Right lobe of liver (tissue), 6 donors: ENCODE measurements around the gene CUL1. TPM values are rescaled to one million over a fixed set of nuclear protein-coding genes. Genes with fewer than 3 reads are reported as not detected.

Experiments
- ATAC-seq, 4 donors: fragments of 200-7000 bp; cut with Tn5 transposase; one replicate each; pipeline ENCODE4 v1.9.1; 2020; ENCODE audit warnings: mild to moderate bottlenecking in 4 of 4, moderate library complexity in 4 of 4
- DNase-seq, 3 donors: peaks; one replicate each; pipeline ENCODE4 v3.0.0-alpha.2; 2020
- H3K27ac ChIP-seq, 3 donors: fragments of 200-600 bp; one replicate each; pipeline ENCODE4 v1.8.0; 2022
- H3K27me3 ChIP-seq, 2 donors: fragments of 200-600 bp; one replicate each; pipeline ENCODE4 v1.8.0; 2022
- H3K36me3 ChIP-seq, 4 donors: fragments of 200-600 bp; sonication (generic) in 1 of 4; one replicate each; pipeline versions ENCODE4 v1.5.1 to v1.8.0; 2017 to 2022; ENCODE audit warnings: control low read depth in 1 of 4
- H3K4me1 ChIP-seq, 4 donors: fragments of 200-600 bp; sonication (generic) in 1 of 4; one replicate each; pipeline versions ENCODE4 v1.5.1 to v1.8.0; 2017 to 2022; ENCODE audit warnings: control low read depth in 1 of 4
- H3K4me3 ChIP-seq, 3 donors: fragments of 200-600 bp; one replicate each; pipeline ENCODE4 v1.8.0; 2022
- H3K9me3 ChIP-seq, 4 donors: fragments of 200-600 bp; sonication (generic) in 1 of 4; one replicate each; pipeline versions ENCODE4 v1.5.1 to v1.8.0; 2017 to 2022; ENCODE audit warnings: control low read depth in 1 of 4
- CTCF ChIP-seq, 4 donors: fragments of 200-600 bp in 3 of 4; fragments of 450-650 bp in 1 of 4; IDR thresholded peaks; one replicate each; pipeline versions ENCODE4 v1.5.1 to v1.8.0; 2016 to 2022; ENCODE audit warnings: antibody characterized with exemption in 4 of 4, mild to moderate bottlenecking in 2 of 4
- POLR2A ChIP-seq: fragments of 450-650 bp; IDR thresholded peaks from one replicate; pipeline ENCODE4 v1.6.1; 2017; ENCODE audit warnings: antibody characterized with exemption, mild to moderate bottlenecking
- WGBS: methylation state at CpG from one replicate; pipeline ENCODE4 v1.1.6; 2018; ENCODE audit warnings: low coverage, low lambda C conversion rate; ENCODE audit not compliant: insufficient coverage; ENCODE audit errors: missing lambda C conversion rate; 5-methylcytosine and 5-hydroxymethylcytosine counted together
- intact Hi-C, 2 donors: fragments of 100-400 bp; cut with DNase I; formaldehyde crosslinking; loops; one replicate each; pipeline versions ENCODE4 v1.11.2 to v1.14.1; 2022
- total RNA-seq, 6 experiments: library from RNA; depleted of rRNA in 2 of 6; stranded (reverse); fragments of >200 nt in 2 of 6; fragmentation: NEBNext Ultra II Directional in 3 of 6; extraction: Animal tissue kit (Norgen Biotek cat#: 25700) in 3 of 6; gene quantifications; one replicate each; pipeline versions ENCODE4 v1.1.0 to v1.2.4, GENCODE V29; 2016 to 2023
- donor health status: DM: no; HTN: yes; CAD: no.
- donor health status: DM: no; HTN: no; CAD: no.
- donor health status: DM: no; HTN: no; CAD: no.
- donor health status: DM: no; HTN: yes; CAD: no.
- donor health status: DM: no; HTN: yes; CAD: no.

Gene CUL1
- total RNA-seq, 6 experiments from 2014 or later, result 22.3 to 46.3 (median 30.8) TPM

GRCh38 chr7:148688526-148688925, 10.2 kb upstream of the CUL1 start:
- intact Hi-C loops, result no loop called here
- Histone ChIP-seq H3K9me3 (no peaks in the 10 kb centered on the region), H3K27ac (no peak overlapping the region), H3K36me3 (no peaks in the 10 kb centered on the region), H3K27me3 (no peaks in the 10 kb centered on the region), H3K4me1 (no peaks in the 10 kb centered on the region), H3K4me3 (no peak overlapping the region)
- TF ChIP-seq CTCF (IDR thresholded peaks at IDR 0.05), result no peak
- TF ChIP-seq POLR2A, result no peak
- ATAC-seq (no peak), DNase-seq (no peak)
- 90% methylated on average over 1 of the region's 1 CpG for WGBS

GRCh38 chr7:148693651-148694050, 5.1 kb upstream of the CUL1 start:
- ATAC-seq (no peak), DNase-seq (no peak)
- H3K4me3 ChIP-seq, result no peak overlapping the region
- H3K9me3 ChIP-seq, result no peaks in the 10 kb centered on the region
- intact Hi-C loops, result no loop called here
- TF ChIP-seq CTCF (IDR thresholded peaks at IDR 0.05) (no peak), POLR2A (no peak)
- no peak overlapping the region for H3K27ac ChIP-seq
- no peaks in the 10 kb centered on the region for H3K36me3 ChIP-seq
- H3K27me3 ChIP-seq, result no peaks in the 10 kb centered on the region
- 89% methylated on average over 7 of the region's 7 CpGs for WGBS
- no peaks in the 10 kb centered on the region for H3K4me1 ChIP-seq

DNA sequence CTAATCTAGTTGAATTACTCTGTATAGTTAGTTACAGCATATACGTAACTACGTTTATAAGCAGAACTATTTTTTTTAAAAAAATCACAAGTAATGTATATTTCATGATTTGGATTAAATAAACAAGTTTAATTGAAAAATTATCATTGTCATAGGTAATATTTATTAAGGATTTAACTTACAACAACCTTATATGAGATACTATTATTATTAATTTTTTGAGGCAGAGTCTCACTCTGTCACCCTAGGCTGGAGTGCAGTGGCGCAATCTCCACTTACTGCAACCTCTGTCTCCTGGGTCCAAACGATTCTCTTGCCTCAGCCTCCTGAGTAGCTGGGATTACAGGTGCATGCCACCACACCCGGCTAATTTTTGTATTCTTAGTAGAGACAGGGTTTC, 4.1 kb upstream of the CUL1 start:
- H3K4me1 ChIP-seq, result no peaks in the 10 kb centered on the region
- 81% methylated on average over 5 of the region's 5 CpGs for WGBS
- no peak overlapping the region for H3K4me3 ChIP-seq
- DNase-seq (no peak), ATAC-seq (no peak)
- TF ChIP-seq CTCF (IDR thresholded peaks at IDR 0.05) (no peak), POLR2A (no peak)
- intact Hi-C loops, result no loop called here
- no peaks in the 10 kb centered on the region for H3K9me3 ChIP-seq
- no peaks in the 10 kb centered on the region for H3K27me3 ChIP-seq
- H3K36me3 ChIP-seq, result no peaks in the 10 kb centered on the region
- no peak overlapping the region for H3K27ac ChIP-seq

DNA sequence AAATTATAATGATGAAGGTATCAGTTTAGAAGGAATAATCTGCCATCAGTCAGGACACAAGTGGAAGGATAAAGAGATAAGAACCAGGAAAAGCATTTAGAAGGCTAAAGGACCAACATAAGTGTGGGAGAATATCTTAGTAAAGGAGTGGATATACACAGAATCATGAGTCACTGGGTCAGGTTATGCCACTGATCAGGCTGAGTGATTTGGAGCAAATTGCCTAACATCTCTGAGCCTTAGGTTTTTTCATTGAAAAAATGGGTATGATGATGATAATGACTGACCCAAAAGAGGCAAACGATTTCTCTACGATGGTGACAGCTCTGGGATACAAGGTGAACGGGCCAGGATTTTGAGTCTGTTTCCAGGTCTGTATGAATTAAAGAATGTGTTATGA, 2.8 kb upstream of the CUL1 start:
- Histone ChIP-seq H3K9me3 (no peaks in the 10 kb centered on the region), H3K36me3 (no peaks in the 10 kb centered on the region), H3K27me3 (no peaks in the 10 kb centered on the region), H3K4me3 (no peak overlapping the region), H3K27ac (no peak overlapping the region), H3K4me1 (peaks cover 0 to 6% (median 1%) of the 10 kb centered on the region in 4 donors)
- intact Hi-C loops, result no loop called here
- DNase-seq (no peak), ATAC-seq (no peak)
- 80% methylated on average over 2 of the region's 3 CpGs for WGBS
- no peak for TF ChIP-seq POLR2A
- TF ChIP-seq CTCF (IDR thresholded peaks at IDR 0.05), result no peak

DNA sequence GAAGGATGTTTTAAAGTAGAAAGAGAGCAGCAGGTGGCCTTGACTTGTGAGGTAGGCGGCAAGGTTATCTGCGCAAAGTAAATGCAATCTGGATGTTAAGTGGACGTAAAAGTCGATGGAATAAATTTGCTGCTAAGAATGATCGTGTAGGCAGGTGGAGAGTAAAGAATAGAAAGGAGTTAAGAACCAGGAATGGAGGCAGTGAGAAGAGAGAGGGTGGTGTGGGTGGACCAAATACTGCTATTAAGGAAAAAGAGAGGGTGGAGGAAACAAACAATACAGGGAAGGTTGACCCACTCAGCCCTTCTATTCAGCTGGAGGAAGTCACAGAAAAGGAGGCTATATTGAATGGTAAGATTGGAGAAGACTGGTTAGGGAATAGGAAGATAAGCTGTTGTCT, 1.9 kb upstream of the CUL1 start:
- ATAC-seq, result no peak
- 92% methylated on average over 5 of the region's 5 CpGs for WGBS
- TF ChIP-seq POLR2A, result no peak
- TF ChIP-seq CTCF (IDR thresholded peaks at IDR 0.05), result no peak
- H3K27ac ChIP-seq, result no peak overlapping the region
- DNase-seq, result no peak
- no peak overlapping the region for H3K4me3 ChIP-seq
- H3K36me3 ChIP-seq, result no peaks in the 10 kb centered on the region
- no peaks in the 10 kb centered on the region for H3K9me3 ChIP-seq
- intact Hi-C loops, result no loop called here
- H3K4me1 ChIP-seq, result peaks cover 0 to 14% (median 6%) of the 10 kb centered on the region in 4 donors
- H3K27me3 ChIP-seq, result no peaks in the 10 kb centered on the region
